Neural progenitor cell (in vitro differentiated cells): ENCODE measurements around the gene PARS2.

ENCODE experiments used
- CTCF ChIP-seq: fragments of 200-600 bp; sonication (generic); IDR thresholded peaks from 2 replicates; pipeline ENCODE4 v1.5.1; 2017; ENCODE audit warnings: antibody characterized with exemption, mild to moderate bottlenecking
- EZH2 ChIP-seq: fragments of 200-600 bp; sonication (generic); IDR thresholded peaks from 2 replicates; pipeline ENCODE4 v1.6.1; 2017; ENCODE audit warnings: antibody characterized with exemption, mild to moderate bottlenecking, moderate library complexity

DNA sequence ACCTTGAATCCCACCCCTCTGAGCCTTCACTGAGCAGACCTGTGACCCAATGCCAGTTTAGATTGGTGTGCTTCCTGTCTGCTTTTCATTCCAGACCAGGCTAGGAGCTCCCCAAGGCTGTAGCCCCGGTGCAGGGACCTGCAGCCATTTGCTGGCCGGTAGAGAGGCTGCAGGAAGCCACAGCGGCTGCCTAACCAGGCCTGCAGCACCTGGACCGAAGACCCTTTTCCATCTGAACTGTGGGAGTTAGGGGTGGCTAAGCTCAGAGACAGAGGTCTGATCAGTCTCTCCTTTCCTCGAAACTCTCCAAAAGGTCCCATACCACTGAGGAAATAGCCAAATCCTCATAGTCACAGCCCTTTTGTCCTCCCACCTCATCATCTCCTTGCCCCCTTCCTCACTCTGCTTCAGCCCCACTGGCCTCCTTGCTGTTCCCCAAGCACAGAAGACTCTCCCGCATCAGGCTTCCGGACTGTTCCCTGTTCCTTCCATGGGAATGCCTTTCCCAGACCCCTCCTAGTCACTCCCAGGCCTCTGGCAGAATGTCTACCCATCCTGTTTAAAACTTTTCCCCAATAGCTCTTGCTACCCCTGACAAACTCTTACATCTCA, 49.3 kb downstream of the PARS2 start:
- no peak for TF ChIP-seq CTCF
- TF ChIP-seq EZH2, result no peak
